Measurements from ENCODE around the gene BCL2L11. TPM values are rescaled to one million over a fixed set of nuclear protein-coding genes. Genes with fewer than 3 reads are reported as not detected.

Gene BCL2L11
- total RNA-seq, 1 donor from 2014 or later, result 18.9 TPM

GRCh38 chr2:111145103-111145760 is 24.5 kb downstream of the BCL2L11 start:
- DNase-seq, result no peak

- DNase-seq, result no peak
Observed at GRCh38 chr2:111145951-111146350, 25.2 kb downstream of the BCL2L11 start.

- DNase-seq, result peak; percentile 37
Observed at GRCh38 chr2:111148225-111148873, 27.6 kb downstream of the BCL2L11 start.

GRCh38 chr2:111148925-111149324 is 28.2 kb downstream of the BCL2L11 start:
- peak; percentile 92 for DNase-seq

- DNase-seq, result peak; percentile 54
Observed at GRCh38 chr2:111149882-111150455, 29.3 kb downstream of the BCL2L11 start.

- no peak for DNase-seq
Observed at GRCh38 chr2:111154758-111155157, 34.0 kb downstream of the BCL2L11 start.

GRCh38 chr2:111155610-111156009 is 34.9 kb downstream of the BCL2L11 start:
- DNase-seq, result peak; percentile 47

- no peak for DNase-seq
Observed at GRCh38 chr2:111156529-111156928, 35.8 kb downstream of the BCL2L11 start.

GRCh38 chr2:111157071-111157661 is 36.5 kb downstream of the BCL2L11 start:
- DNase-seq, result no peak

GRCh38 chr2:111157798-111158197 is 37.1 kb downstream of the BCL2L11 start:
- DNase-seq, result no peak

- DNase-seq, result no peak
Observed at GRCh38 chr2:111159641-111160040, 38.9 kb downstream of the BCL2L11 start.

- peak; percentile 78 for DNase-seq
Observed at GRCh38 chr2:111160758-111161157, 40.0 kb downstream of the BCL2L11 start.

GRCh38 chr2:111161971-111162370 is 41.3 kb downstream of the BCL2L11 start:
- peak; percentile 52 for DNase-seq

GRCh38 chr2:111162718-111163331 is 42.1 kb downstream of the BCL2L11 start:
- peak; percentile 94 for DNase-seq

GRCh38 chr2:111164078-111164477 is 43.4 kb downstream of the BCL2L11 start:
- no peak for DNase-seq

- DNase-seq, result no peak
Observed at GRCh38 chr2:111165084-111165483, 44.4 kb downstream of the BCL2L11 start.

- no peak for DNase-seq
Observed at GRCh38 chr2:111166115-111166514, 45.4 kb downstream of the BCL2L11 start.

GRCh38 chr2:111167076-111167862 is 46.6 kb downstream of the BCL2L11 start:
- no peak for DNase-seq

GRCh38 chr2:111167863-111168162 is 47.1 kb downstream of the BCL2L11 start:
- no peak for DNase-seq

GRCh38 chr2:111168528-111169239 is 48.0 kb downstream of the BCL2L11 start:
- peak; percentile 66 for DNase-seq

GRCh38 chr2:111169268-111169667 is 48.6 kb downstream of the BCL2L11 start:
- DNase-seq, result no peak

- DNase-seq, result no peak
Observed at GRCh38 chr2:111169924-111170323, 49.2 kb downstream of the BCL2L11 start.

Data from dermis blood vessel endothelial cell (primary cell).